HS-27A (cell line): ENCODE measurements around the gene CCL4L2.
"Not testable (repeated sequence)": the region's sequence is repeated elsewhere in the genome, so short reads cannot be mapped to it uniquely, and the experiment has no call there.

ENCODE experiments used
- DNase-seq: peaks from one replicate; pipeline ENCODE4 v3.0.0-alpha.2; 2012; ENCODE audit warnings: low read depth, missing footprints

The CCL4L2 gene

GRCh38 chr17:36195434-36196130 is 15.3 kb upstream of the CCL4L2 start:
- no peak for DNase-seq

GRCh38 chr17:36196131-36196486 is 14.8 kb upstream of the CCL4L2 start:
- DNase-seq: no peak

- no peak for DNase-seq
Measured at GRCh38 chr17:36197387-36197703, 13.5 kb upstream of the CCL4L2 start.

- DNase-seq: no peak
Measured at GRCh38 chr17:36198831-36199465, 11.9 kb upstream of the CCL4L2 start.

GRCh38 chr17:36201102-36201501 is 9.8 kb upstream of the CCL4L2 start:
- DNase-seq: not testable (repeated sequence)

GRCh38 chr17:36201506-36201905 is 9.4 kb upstream of the CCL4L2 start:
- not testable (repeated sequence) for DNase-seq

GRCh38 chr17:36203335-36203734 is 7.5 kb upstream of the CCL4L2 start:
- DNase-seq: no peak

- no peak for DNase-seq
Measured at GRCh38 chr17:36204724-36205500, 6.0 kb upstream of the CCL4L2 start.

GRCh38 chr17:36205637-36206485 is 5.0 kb upstream of the CCL4L2 start:
- no peak for DNase-seq

- not testable (repeated sequence) for DNase-seq
Measured at GRCh38 chr17:36206486-36206821, 4.4 kb upstream of the CCL4L2 start.

- not testable (repeated sequence) for DNase-seq
Measured at GRCh38 chr17:36207383-36207782, 3.5 kb upstream of the CCL4L2 start.

GRCh38 chr17:36209575-36209974 is 1.3 kb upstream of the CCL4L2 start:
- no peak for DNase-seq

- not testable (repeated sequence) for DNase-seq
Measured at GRCh38 chr17:36211484-36212271, 815 bp downstream of the CCL4L2 start.

- no peak for DNase-seq
Measured at GRCh38 chr17:36212272-36212605, 1.4 kb downstream of the CCL4L2 start.

GRCh38 chr17:36212966-36213365 is 2.1 kb downstream of the CCL4L2 start:
- DNase-seq: no peak

GRCh38 chr17:36213695-36214094 is 2.8 kb downstream of the CCL4L2 start:
- no peak for DNase-seq

- no peak for DNase-seq
Measured at GRCh38 chr17:36214918-36215317, 4.1 kb downstream of the CCL4L2 start.

GRCh38 chr17:36215406-36216308 is 4.8 kb downstream of the CCL4L2 start:
- DNase-seq: not testable (repeated sequence)

- DNase-seq: not testable (repeated sequence)
Measured at GRCh38 chr17:36219556-36219955, 8.7 kb downstream of the CCL4L2 start.

GRCh38 chr17:36220737-36221580 is 10.1 kb downstream of the CCL4L2 start:
- DNase-seq: not testable (repeated sequence)
